NCI-H1417 (cell line): ENCODE results near the gene ACACA.

Experiments
- DNase-seq, 3 experiments: peaks; one replicate each; lab custom pipeline; 2025; lab: John Stamatoyannopoulos, UW

The ACACA gene

GRCh38 chr17:37231887-37232286 lies 174.7 kb downstream of the ACACA start:
- DNase-seq = no peak

- no peak for DNase-seq
These were observed 176.0 kb downstream of the ACACA start for GRCh38 chr17:37230633-37231032.

- no peak for DNase-seq
These were observed 181.2 kb downstream of the ACACA start for GRCh38 chr17:37225465-37225864.

- DNase-seq = no peak
These were observed 184.8 kb downstream of the ACACA start for GRCh38 chr17:37221865-37222264.

- DNase-seq = peak; percentile 30 to 79 (median 38)
These were observed 186.1 kb downstream of the ACACA start for GRCh38 chr17:37220607-37220953.

GRCh38 chr17:37219876-37220606 lies 186.6 kb downstream of the ACACA start:
- DNase-seq = no peak

GRCh38 chr17:37218849-37219248 lies 187.8 kb downstream of the ACACA start:
- no peak for DNase-seq

- DNase-seq = no peak
These were observed 192.2 kb downstream of the ACACA start for GRCh38 chr17:37214416-37214815.

GRCh38 chr17:37213927-37214326 lies 192.7 kb downstream of the ACACA start:
- no peak for DNase-seq

- DNase-seq = peak in 1 of 3 experiments; percentile 13
These were observed 194.5 kb downstream of the ACACA start for GRCh38 chr17:37212179-37212578.

GRCh38 chr17:37211136-37211535 lies 195.5 kb downstream of the ACACA start:
- DNase-seq = no peak

GRCh38 chr17:37207103-37207502 lies 199.5 kb downstream of the ACACA start:
- no peak for DNase-seq

- no peak for DNase-seq
These were observed 200.3 kb downstream of the ACACA start for GRCh38 chr17:37206299-37206698.

GRCh38 chr17:37200497-37200896 lies 206.1 kb downstream of the ACACA start:
- DNase-seq = no peak

GRCh38 chr17:37197336-37197735 lies 209.3 kb downstream of the ACACA start:
- DNase-seq = peak in 1 of 3 experiments; percentile 34

- no peak for DNase-seq
These were observed 212.4 kb downstream of the ACACA start for GRCh38 chr17:37194208-37194607.

GRCh38 chr17:37191219-37191618 lies 215.4 kb downstream of the ACACA start:
- DNase-seq = peak in 1 of 3 experiments; percentile 9

GRCh38 chr17:37190493-37190892 lies 216.1 kb downstream of the ACACA start:
- no peak for DNase-seq

GRCh38 chr17:37188157-37188556 lies 218.5 kb downstream of the ACACA start:
- DNase-seq = no peak

GRCh38 chr17:37187262-37187661 lies 219.4 kb downstream of the ACACA start:
- DNase-seq = no peak

- DNase-seq = no peak
These were observed 223.7 kb downstream of the ACACA start for GRCh38 chr17:37182786-37183465.

- DNase-seq = no peak
These were observed 226.3 kb downstream of the ACACA start for GRCh38 chr17:37180376-37180775.

- DNase-seq = no peak
These were observed 226.7 kb downstream of the ACACA start for GRCh38 chr17:37179893-37180292.
